GM23248 (cell line): ENCODE data around the gene GAMT. TPM values are rescaled to one million over a fixed set of nuclear protein-coding genes. Genes with fewer than 3 reads are reported as not detected.
A peak's percentile ranks its signal among the peaks of the same experiment; 100 is the strongest.

ENCODE experiments used
- DNase-seq: peaks from one replicate; pipeline ENCODE4 v3.0.0-alpha.2; 2015
- H2AFZ ChIP-seq: fragments of 200-600 bp; sonication (generic); 2 replicates; pipeline ENCODE4 v1.6.1; 2016; ENCODE audit warnings: antibody characterized with exemption
- H3F3A ChIP-seq: fragments of 200-600 bp; sonication (generic); 2 replicates; pipeline ENCODE4 v1.6.1; 2016; ENCODE audit warnings: mild to moderate bottlenecking, antibody characterized with exemption, mixed run types; ENCODE audit not compliant: insufficient read depth
- H3K27ac ChIP-seq: fragments of 200-600 bp; sonication (generic); 2 replicates; pipeline ENCODE4 v1.5.1; 2016; ENCODE audit warnings: mild to moderate bottlenecking
- H3K27me3 ChIP-seq: fragments of 200-600 bp; sonication (generic); replicated peaks from 2 replicates; pipeline ENCODE4 v1.6.1; 2016; ENCODE audit warnings: mild to moderate bottlenecking; ENCODE audit not compliant: insufficient read depth
- H3K36me3 ChIP-seq: fragments of 200-600 bp; sonication (generic); 2 replicates; pipeline ENCODE4 v1.6.1; 2016; ENCODE audit warnings: low read depth, mild to moderate bottlenecking
- H3K4me1 ChIP-seq: fragments of 200-600 bp; sonication (generic); 2 replicates; pipeline ENCODE4 v1.6.1; 2016; ENCODE audit warnings: mild to moderate bottlenecking; ENCODE audit not compliant: insufficient read depth
- H3K4me2 ChIP-seq: fragments of 200-600 bp; sonication (generic); one replicate; pipeline ENCODE4 v1.6.1; 2016; ENCODE audit warnings: mild to moderate bottlenecking; ENCODE audit not compliant: unreplicated experiment
- H3K4me3 ChIP-seq: fragments of 200-600 bp; sonication (generic); 2 replicates; pipeline ENCODE4 v1.5.1; 2016; ENCODE audit warnings: mild to moderate bottlenecking
- H3K79me2 ChIP-seq: fragments of 200-600 bp; sonication (generic); 2 replicates; pipeline ENCODE4 v1.6.1; 2016; ENCODE audit warnings: mild to moderate bottlenecking; ENCODE audit not compliant: insufficient read depth
- H3K9ac ChIP-seq: fragments of 200-600 bp; sonication (generic); 2 replicates; pipeline ENCODE4 v1.6.1; 2016; ENCODE audit warnings: mild to moderate bottlenecking
- H3K9me2 ChIP-seq: fragments of 200-600 bp; sonication (generic); 2 replicates; pipeline ENCODE4 v1.6.1; 2016; ENCODE audit warnings: mixed run types, mild to moderate bottlenecking, moderate library complexity; ENCODE audit not compliant: insufficient read depth
- H3K9me3 ChIP-seq: fragments of 200-600 bp; sonication (generic); one replicate; pipeline ENCODE4 v1.6.1; 2017; ENCODE audit warnings: low read depth
- H4K20me1 ChIP-seq: fragments of 200-600 bp; sonication (generic); 2 replicates; pipeline ENCODE4 v1.6.0; 2016; ENCODE audit not compliant: insufficient read depth
- EZH2 ChIP-seq: fragments of 200-600 bp; sonication (generic); IDR thresholded peaks from 2 replicates; pipeline ENCODE4 v1.6.1; 2018; ENCODE audit warnings: antibody characterized with exemption, mild to moderate bottlenecking; ENCODE audit not compliant: insufficient read depth, poor library complexity, severe bottlenecking
- EZH2phosphoT487 ChIP-seq: fragments of 200-600 bp; sonication (generic); IDR thresholded peaks from 2 replicates; pipeline ENCODE4 v1.6.1; 2018; ENCODE audit warnings: antibody characterized with exemption, moderate library complexity, mild to moderate bottlenecking, low read depth; ENCODE audit not compliant: insufficient read depth
- WGBS, 2 experiments: methylation state at CpG; one replicate each; pipeline ENCODE4 v1.1.6; 2015 to 2017; ENCODE audit warnings: low lambda C conversion rate in 2 of 2, low coverage in 1 of 2; ENCODE audit errors: missing lambda C conversion rate in 2 of 2; 5-methylcytosine and 5-hydroxymethylcytosine counted together
- in situ Hi-C: fragments of 300-500 bp; cut with MboI; formaldehyde crosslinking; loops from 2 replicates; pipeline ENCODE4 v1.15.0; 2020
- polyA plus RNA-seq: library from polyadenylated mRNA; unstranded; fragments of >200 nt; fragmentation: Nextera tagmentation; extraction: Ambion mirVana; gene quantifications from 2 replicates; pipeline ENCODE4 v1.2.1, GENCODE V29; 2016
- total RNA-seq: library from RNA; depleted of rRNA; stranded (reverse); fragments of >200 nt; shearing (Covaris generic); gene quantifications from 2 replicates; pipeline ENCODE4 v1.2.3, GENCODE V29; 2014

The GAMT gene
- total and polyA plus RNA-seq, 2 experiments from 2014 or later, result 43.1 to 43.7 TPM

DNA sequence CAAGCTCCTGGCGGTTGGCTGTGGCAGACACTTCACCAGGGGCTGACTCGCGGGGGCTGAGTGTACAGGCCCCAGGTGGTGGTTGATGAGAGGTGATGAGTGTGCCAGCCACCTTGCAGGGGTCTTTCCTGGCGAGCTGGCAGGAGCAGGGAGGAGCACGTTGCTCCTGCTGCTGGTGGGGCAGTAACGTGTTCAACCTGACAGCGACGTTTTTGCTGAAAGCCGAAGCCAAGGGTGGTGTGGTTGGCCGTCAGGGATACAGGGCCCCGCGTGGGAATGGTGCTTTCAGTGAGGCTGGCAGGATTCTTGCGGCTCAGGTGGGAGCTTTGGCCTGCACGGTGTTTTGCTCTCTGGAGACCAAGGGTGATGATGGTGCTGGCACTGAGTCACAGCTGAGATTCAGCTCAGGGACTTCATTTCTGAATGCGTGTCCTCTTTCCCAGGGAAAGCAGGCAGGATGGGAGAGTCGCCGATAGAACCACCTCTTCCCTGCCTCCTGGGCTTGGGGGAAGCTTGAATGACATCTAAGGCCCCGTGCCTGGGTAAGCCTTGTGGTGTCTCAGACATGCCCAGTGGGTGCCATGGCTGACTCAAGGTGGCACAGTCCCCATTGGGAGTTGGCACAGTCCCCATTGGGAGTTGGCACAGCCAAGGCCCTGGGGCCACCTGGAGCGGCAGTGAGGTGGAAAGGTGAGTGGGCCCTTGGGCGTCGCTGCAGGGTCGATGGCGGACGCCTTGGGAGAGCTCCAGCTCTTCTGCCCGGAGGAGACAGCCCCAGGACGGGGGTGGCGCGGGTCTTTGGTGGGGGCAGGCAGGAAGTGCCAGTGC is 14.9 kb upstream of the GAMT start:
- Histone ChIP-seq H3K79me2 (peaks cover 99% of the 10 kb centered on the region), H3K9ac (peak overlapping the region; percentile 73), H3K27ac (peak overlapping the region; percentile 90), H4K20me1 (peaks cover 4% of the 10 kb centered on the region; the same call in 1 of the 2 replicates), H3F3A (peaks cover 10% of the 10 kb centered on the region; the same call in 1 of the 2 replicates), H3K4me3 (peak overlapping the region; percentile 27), H3K27me3 (no peaks in the 10 kb centered on the region), H3K9me2 (no peaks in the 10 kb centered on the region), H3K4me1 (peaks cover 21% of the 10 kb centered on the region), H2AFZ (no peak overlapping the region), H3K9me3 (no peaks in the 10 kb centered on the region), H3K36me3 (no peaks in the 10 kb centered on the region), H3K4me2 (peak overlapping the region; percentile 41)
- 60 to 61% methylated on average over 28 of the region's 28 CpGs for WGBS, 2 experiments
- in situ Hi-C loops, result no loop called here
- TF ChIP-seq EZH2phosphoT487 (no peak), EZH2 (no peak)
- DNase-seq, result peak; percentile 75

DNA sequence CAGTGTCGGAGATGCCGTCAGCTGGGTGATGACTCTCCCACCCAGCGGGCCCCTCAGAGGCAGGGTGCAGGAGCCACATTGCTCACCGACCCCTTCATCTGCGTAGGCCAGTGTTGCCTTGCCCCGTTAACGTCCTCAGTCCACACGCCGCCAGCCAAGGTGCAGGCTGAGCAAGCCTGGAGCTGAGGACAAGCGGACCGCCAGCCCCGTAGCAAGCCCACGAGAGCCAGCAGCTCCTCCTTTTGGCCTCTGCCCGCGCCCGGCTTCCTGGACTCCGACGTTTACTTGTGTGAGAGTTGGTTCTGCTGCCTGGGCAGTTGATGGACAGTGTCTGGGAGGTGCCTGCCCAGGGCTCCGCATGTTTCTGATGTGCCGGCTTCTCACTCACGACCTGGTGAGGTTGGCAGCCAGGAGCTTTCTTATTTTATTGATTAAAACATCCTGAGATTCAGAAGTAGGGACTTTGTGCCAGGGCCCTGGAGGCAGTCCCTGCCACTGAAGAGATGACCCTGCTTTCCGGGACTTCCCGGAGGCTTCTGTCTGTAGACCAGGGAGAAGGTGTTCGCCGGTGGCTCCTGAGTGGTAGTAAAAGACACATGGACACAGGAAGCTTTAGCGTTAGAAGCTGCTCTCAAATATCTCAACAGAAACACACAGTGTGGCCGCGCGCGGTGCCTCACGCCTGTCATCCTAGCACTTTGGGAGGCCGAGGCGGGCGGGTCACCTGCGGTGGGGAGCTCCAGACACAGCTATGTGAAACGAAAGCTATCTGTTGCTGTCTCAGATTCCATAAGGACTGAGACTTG is 11.9 kb upstream of the GAMT start:
- no peak for DNase-seq
- 77 to 79% methylated on average over 36 of the region's 36 CpGs for WGBS, 2 experiments
- no peaks in the 10 kb centered on the region for H3K9me3 ChIP-seq
- no peaks in the 10 kb centered on the region for H3K9me2 ChIP-seq
- no peak overlapping the region for H3K9ac ChIP-seq
- TF ChIP-seq EZH2phosphoT487 (no peak), EZH2 (no peak)
- H3K36me3 ChIP-seq, result no peaks in the 10 kb centered on the region
- H3K4me2 ChIP-seq, result no peak overlapping the region
- no peak overlapping the region for H3K27ac ChIP-seq
- in situ Hi-C loops, result no loop called here
- no peak overlapping the region for H2AFZ ChIP-seq
- peaks cover 4% of the 10 kb centered on the region; the same call in 1 of the 2 replicates for H4K20me1 ChIP-seq
- H3K4me1 ChIP-seq, result peaks cover 37% of the 10 kb centered on the region
- no peaks in the 10 kb centered on the region for H3K27me3 ChIP-seq
- H3K4me3 ChIP-seq, result no peak overlapping the region
- H3F3A ChIP-seq, result peaks cover 14% of the 10 kb centered on the region; the same call in 1 of the 2 replicates
- peaks cover 99% of the 10 kb centered on the region for H3K79me2 ChIP-seq

DNA sequence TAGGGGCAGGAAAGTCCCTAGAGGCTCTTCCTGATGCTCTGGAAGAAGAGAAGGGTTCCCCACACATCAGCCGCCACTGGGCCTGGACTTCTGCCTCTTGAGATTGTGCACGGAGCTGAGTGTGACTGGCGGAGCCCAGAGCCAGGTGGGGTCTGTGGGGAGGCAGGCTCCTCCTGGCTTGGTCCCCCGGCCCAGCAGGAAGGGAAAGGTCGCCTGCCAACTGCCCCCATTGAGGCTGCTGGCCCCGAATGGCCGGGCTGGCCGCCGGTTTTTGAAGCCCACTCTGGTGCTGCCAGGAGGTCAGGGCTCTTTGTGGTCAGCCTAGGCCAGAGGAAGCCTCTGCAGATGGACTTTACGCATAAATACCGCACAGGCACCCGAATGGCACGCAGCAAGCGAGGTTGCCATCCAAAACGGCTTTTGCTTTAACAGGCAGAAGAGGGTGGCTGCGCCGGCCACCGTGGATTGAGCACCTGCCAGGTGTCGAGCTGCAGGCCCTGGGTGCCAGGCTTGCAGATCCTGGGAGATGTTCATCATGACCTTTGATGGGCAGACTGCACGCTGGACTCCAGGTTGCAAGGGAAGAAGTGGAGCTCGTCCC is 11.1 kb upstream of the GAMT start:
- 77 to 80% methylated on average over 21 of the region's 21 CpGs for WGBS, 2 experiments
- H3K9ac ChIP-seq, result no peak overlapping the region
- no peak for DNase-seq

More for the DNA sequence above, 11.1 kb upstream of the GAMT start:
- Histone ChIP-seq H3K4me1 (peaks cover 37% of the 10 kb centered on the region), H3K4me2 (no peak overlapping the region), H3K9me2 (no peaks in the 10 kb centered on the region), H3K36me3 (no peaks in the 10 kb centered on the region), H3K27ac (peak overlapping the region; percentile 61; the same call in 1 of the 2 replicates), H3K9me3 (no peaks in the 10 kb centered on the region), H3K27me3 (no peaks in the 10 kb centered on the region), H4K20me1 (peaks cover 2% of the 10 kb centered on the region; the same call in 1 of the 2 replicates), H3K4me3 (no peak overlapping the region), H3F3A (peaks cover 14% of the 10 kb centered on the region; the same call in 1 of the 2 replicates), H3K79me2 (peaks cover 95% of the 10 kb centered on the region), H2AFZ (no peak overlapping the region)
- no peak for TF ChIP-seq EZH2phosphoT487
- TF ChIP-seq EZH2, result no peak
- in situ Hi-C loops, result no loop called here
